Stomach (tissue), 4 donors: ENCODE measurements around the gene PHKA1.

Experiments
- CTCF ChIP-seq, 7 experiments: fragments of 450-650 bp in 4 of 7; fragments of 200-600 bp in 3 of 7; sonication (generic) in 3 of 7; IDR thresholded peaks; one replicate each; pipeline ENCODE4 v1.5.1; 2016 to 2019; ENCODE audit warnings: antibody characterized with exemption in 7 of 7, control low read depth in 2 of 7, mild to moderate bottlenecking in 1 of 7
- POLR2A ChIP-seq, 4 donors: fragments of 450-650 bp; IDR thresholded peaks; one replicate each; pipeline ENCODE4 v1.6.1; 2016; ENCODE audit warnings: antibody characterized with exemption in 4 of 4, control low read depth in 2 of 4, mild to moderate bottlenecking in 1 of 4, moderate library complexity in 1 of 4

- no peak for TF ChIP-seq CTCF (IDR thresholded peaks at IDR 0.05)
- TF ChIP-seq POLR2A (IDR thresholded peaks at IDR 0.05): no peak
These were observed 391 bp upstream of the PHKA1 start for GRCh38 chrX:72714478-72714916.
